Left lung (tissue), 10 donors: ENCODE data around the gene AKAP13. TPM values are rescaled to one million over a fixed set of nuclear protein-coding genes. Genes with fewer than 3 reads are reported as not detected.

Experiments used
- ATAC-seq: fragments of 200-7000 bp; cut with Tn5 transposase; one replicate; pipeline ENCODE4 v1.9.1; 2020; ENCODE audit warnings: moderate library complexity
- DNase-seq, 4 donors: peaks; one replicate each; pipeline ENCODE4 v3.0.0-alpha.2; 2013 to 2020
- H3K27ac ChIP-seq, 2 donors: fragments of 200-600 bp; sonication (generic) in 1 of 2; one replicate each; pipeline versions ENCODE4 v1.5.0 to v1.8.0; 2020 to 2021
- H3K27me3 ChIP-seq, 2 donors: fragments of 200-600 bp; sonication (generic) in 1 of 2; one replicate each; pipeline versions ENCODE4 v1.5.0 to v1.8.0; 2020 to 2021
- H3K36me3 ChIP-seq, 2 donors: fragments of 200-600 bp; sonication (generic) in 1 of 2; one replicate each; pipeline versions ENCODE4 v1.5.0 to v1.8.0; 2020 to 2021
- H3K4me1 ChIP-seq, 2 donors: fragments of 200-600 bp; one replicate each; pipeline ENCODE4 v1.8.0; 2021
- H3K4me3 ChIP-seq, 2 donors: fragments of 200-600 bp; sonication (generic) in 1 of 2; one replicate each; pipeline versions ENCODE4 v1.5.0 to v1.8.0; 2020 to 2021; ENCODE audit warnings: mild to moderate bottlenecking in 1 of 2
- H3K9me3 ChIP-seq, 2 donors: fragments of 200-600 bp; sonication (generic) in 1 of 2; one replicate each; pipeline versions ENCODE4 v1.5.0 to v1.8.0; 2020 to 2021
- CTCF ChIP-seq, 2 donors: fragments of 200-600 bp; sonication (generic) in 1 of 2; IDR thresholded peaks; one replicate each; pipeline versions ENCODE4 v1.5.0 to v1.8.0; 2021; ENCODE audit warnings: antibody characterized with exemption in 2 of 2
- intact Hi-C, 2 donors: fragments of 100-400 bp; cut with DNase I; formaldehyde crosslinking; loops; one replicate each; pipeline versions ENCODE4 v1.11.2 to v1.14.2; 2022
- polyA plus RNA-seq, 6 donors: library from polyadenylated mRNA; unstranded; fragments of 120-200 nt; gene quantifications; one replicate each; pipeline ENCODE4 v1.2.1, GENCODE V29; 2013; ENCODE audit not compliant: insufficient read length in 6 of 6
- total RNA-seq, 2 donors: library from RNA; stranded (reverse); fragmentation: NEBNext Ultra II Directional; extraction: Animal tissue kit (Norgen Biotek cat#: 25700); gene quantifications; one replicate each; pipeline ENCODE4 v1.2.1, GENCODE V29; 2021
- donor health status: DM: no; HTN: yes; CAD: no.
- donor health status: DM: no; HTN: no; CAD: no.

The AKAP13 gene
- total and polyA plus RNA-seq, 8 donors: 93.6 to 346 (median 102) TPM

- H3K36me3 ChIP-seq: peaks cover 0 to 61% of the 10 kb centered on the region in 2 donors
- no peaks in the 10 kb centered on the region for H3K27me3 ChIP-seq
- H3K4me3 ChIP-seq: no peak overlapping the region
- H3K4me1 ChIP-seq: peaks cover 12 to 48% of the 10 kb centered on the region in 2 donors
- H3K9me3 ChIP-seq: no peaks in the 10 kb centered on the region
- no peak for ATAC-seq
- peak overlapping the region in 1 of 2 donors; percentile 77 for H3K27ac ChIP-seq
- DNase-seq: no peak
- intact Hi-C loops: loop anchor here in 1 of 2 donors (10.0 kb wide), 1 partner anchor 76 kb away; no protein-coding TSS in a partner anchor
- TF ChIP-seq CTCF (IDR thresholded peaks at IDR 0.05): no peak
These were observed 320.4 kb downstream of the AKAP13 start for GRCh38 chr15:85700767-85701166.

GRCh38 chr15:85702321-85703101 lies 322.1 kb downstream of the AKAP13 start:
- H3K4me3 ChIP-seq: no peak overlapping the region
- DNase-seq (peak in 1 of 4 donors; percentile 63), ATAC-seq (no peak)
- peaks cover 29 to 66% of the 10 kb centered on the region in 2 donors for H3K4me1 ChIP-seq
- no peaks in the 10 kb centered on the region for H3K9me3 ChIP-seq
- peaks cover 0 to 54% of the 10 kb centered on the region in 2 donors for H3K36me3 ChIP-seq
- H3K27ac ChIP-seq: peak overlapping the region; percentile 77 to 93
- H3K27me3 ChIP-seq: no peaks in the 10 kb centered on the region
- no peak for TF ChIP-seq CTCF (IDR thresholded peaks at IDR 0.05)
- intact Hi-C loops: loop anchor here in 1 of 2 donors (10.0 kb wide), 1 partner anchor 78 kb away; no protein-coding TSS in a partner anchor

GRCh38 chr15:85704066-85704465 lies 323.7 kb downstream of the AKAP13 start:
- intact Hi-C loops: loop anchor here in 1 of 2 donors (10.0 kb wide), 1 partner anchor 79 kb away; no protein-coding TSS in a partner anchor
- H3K4me1 ChIP-seq: peaks cover 34 to 81% of the 10 kb centered on the region in 2 donors
- no peaks in the 10 kb centered on the region for H3K27me3 ChIP-seq
- H3K27ac ChIP-seq: peak overlapping the region; percentile 77 to 93
- no peak for DNase-seq
- no peak for ATAC-seq
- TF ChIP-seq CTCF (IDR thresholded peaks at IDR 0.05): no peak
- H3K4me3 ChIP-seq: no peak overlapping the region
- H3K36me3 ChIP-seq: peaks cover 0 to 51% of the 10 kb centered on the region in 2 donors
- no peaks in the 10 kb centered on the region for H3K9me3 ChIP-seq

GRCh38 chr15:85704720-85705429 lies 324.5 kb downstream of the AKAP13 start:
- H3K36me3 ChIP-seq: peaks cover 0 to 51% of the 10 kb centered on the region in 2 donors
- no peak for TF ChIP-seq CTCF (IDR thresholded peaks at IDR 0.05)
- no peaks in the 10 kb centered on the region for H3K9me3 ChIP-seq
- peaks cover 34 to 84% of the 10 kb centered on the region in 2 donors for H3K4me1 ChIP-seq
- H3K27ac ChIP-seq: peak overlapping the region; percentile 77 to 93
- ATAC-seq: peak; percentile 34
- no peak for DNase-seq
- intact Hi-C loops: loop anchor here in 1 of 2 donors (10.0 kb wide), 1 partner anchor 80 kb away; no protein-coding TSS in a partner anchor
- H3K4me3 ChIP-seq: no peak overlapping the region
- H3K27me3 ChIP-seq: no peaks in the 10 kb centered on the region
